Tibial nerve (tissue), 4 donors: ENCODE results near the gene DMWD. TPM values are rescaled to one million over a fixed set of nuclear protein-coding genes. Genes with fewer than 3 reads are reported as not detected.

ENCODE experiments used
- DNase-seq, 2 donors: peaks; one replicate each; pipeline ENCODE4 v3.0.0-alpha.2; 2019; ENCODE audit warnings: low spot score in 2 of 2
- H3K27ac ChIP-seq, 4 donors: fragments of 200-600 bp; sonication (generic) in 3 of 4; one replicate each; pipeline ENCODE4 v1.5.1; 2017 to 2019; ENCODE audit warnings: mild to moderate bottlenecking in 1 of 4
- H3K27me3 ChIP-seq, 2 donors: fragments of 200-600 bp; sonication (generic) in 1 of 2; one replicate each; pipeline versions ENCODE4 v1.5.1 to v1.6.0; 2017 to 2019
- H3K36me3 ChIP-seq, 3 donors: fragments of 200-600 bp; sonication (generic); one replicate each; pipeline ENCODE4 v1.5.1; 2018 to 2019
- H3K4me1 ChIP-seq, 4 donors: fragments of 200-600 bp; sonication (generic) in 3 of 4; one replicate each; pipeline ENCODE4 v1.5.1; 2017 to 2019
- H3K4me3 ChIP-seq, 4 donors: fragments of 200-600 bp; sonication (generic) in 3 of 4; one replicate each; pipeline ENCODE4 v1.5.1; 2017 to 2019; ENCODE audit warnings: mild to moderate bottlenecking in 1 of 4, moderate library complexity in 1 of 4
- H3K9me3 ChIP-seq, 4 donors: fragments of 200-600 bp; sonication (generic) in 3 of 4; one replicate each; pipeline ENCODE4 v1.5.1; 2017 to 2019
- CTCF ChIP-seq, 5 experiments: fragments of 200-600 bp in 3 of 5; fragments of 450-650 bp in 2 of 5; sonication (generic) in 3 of 5; IDR thresholded peaks; one replicate each; pipeline ENCODE4 v1.5.1; 2016 to 2019; ENCODE audit warnings: antibody characterized with exemption in 5 of 5, mild to moderate bottlenecking in 3 of 5, moderate library complexity in 2 of 5
- EP300 ChIP-seq, 2 donors: sonication (generic); formaldehyde crosslinking; IDR thresholded peaks; one replicate each; pipeline ENCODE4 v1.6.1; 2017; ENCODE audit warnings: antibody characterized with exemption in 2 of 2, mild to moderate bottlenecking in 1 of 2
- POLR2A ChIP-seq, 2 donors: fragments of 450-650 bp; IDR thresholded peaks; one replicate each; pipeline ENCODE4 v1.6.1; 2017; ENCODE audit warnings: antibody characterized with exemption in 2 of 2, mild to moderate bottlenecking in 2 of 2, moderate library complexity in 2 of 2
- WGBS, 2 donors: methylation state at CpG; one replicate each; pipeline ENCODE4 v1.1.5; 2018; 5-methylcytosine and 5-hydroxymethylcytosine counted together
- total RNA-seq, 4 donors: library from RNA; depleted of rRNA; stranded (reverse); fragments of >200 nt; gene quantifications; one replicate each; pipeline ENCODE4 v1.1.0, GENCODE V29; 2016

Gene DMWD
- total RNA-seq, 4 donors from 2014 or later = 28.4 to 75.0 (median 53.8) TPM

GRCh38 chr19:45794627-45795026, 2.0 kb upstream of the DMWD start:
- no peak for DNase-seq
- Histone ChIP-seq H3K36me3 (peaks cover 0 to 15% (median under 1%) of the 10 kb centered on the region in 3 donors), H3K4me1 (peaks cover 0 to 33% (median 18%) of the 10 kb centered on the region in 4 donors), H3K27ac (no peak overlapping the region), H3K4me3 (no peak overlapping the region), H3K27me3 (no peaks in the 10 kb centered on the region), H3K9me3 (no peaks in the 10 kb centered on the region)
- no peak for TF ChIP-seq POLR2A (IDR thresholded peaks at IDR 0.05)
- no peak for TF ChIP-seq CTCF (IDR thresholded peaks at IDR 0.05)
- 77 to 84% methylated on average over 2 of the region's 2 CpGs for WGBS, 2 donors

- 54 to 58% methylated on average over 6 of the region's 6 CpGs for WGBS, 2 donors
- Histone ChIP-seq H3K27me3 (no peaks in the 10 kb centered on the region), H3K9me3 (no peaks in the 10 kb centered on the region), H3K4me1 (peaks cover 0 to 28% (median 15%) of the 10 kb centered on the region in 4 donors), H3K36me3 (peaks cover 0 to 22% (median 8%) of the 10 kb centered on the region in 3 donors), H3K27ac (peak overlapping the region in 2 of 4 donors; percentile 80 to 83), H3K4me3 (no peak overlapping the region)
- DNase-seq = no peak
- no peak for TF ChIP-seq EP300 (IDR thresholded peaks at IDR 0.05)
- TF ChIP-seq CTCF (IDR thresholded peaks at IDR 0.05) = no peak
- TF ChIP-seq POLR2A (IDR thresholded peaks at IDR 0.05) = no peak
Measured at GRCh38 chr19:45793876-45794275, 1.2 kb upstream of the DMWD start.

- peak overlapping the region in 3 of 4 donors; percentile 17 to 83 (median 80) for H3K27ac ChIP-seq
Measured at GRCh38 chr19:45793178-45793564, 526 bp upstream of the DMWD start.

GRCh38 chr19:45791744-45792469, 738 bp downstream of the DMWD start:
- TF ChIP-seq CTCF (IDR thresholded peaks at IDR 0.05) (no peak), POLR2A (IDR thresholded peaks at IDR 0.05) (no peak), EP300 (IDR thresholded peaks at IDR 0.05) (no peak)

More at GRCh38 chr19:45793178-45793564, 526 bp upstream of the DMWD start:
- DNase-seq = no peak
- 40 to 44% methylated on average over 3 of the region's 3 CpGs for WGBS, 2 donors
- H3K4me3 ChIP-seq = peak overlapping the region in 1 of 4 donors; percentile 80
- H3K27me3 ChIP-seq = no peaks in the 10 kb centered on the region
- H3K9me3 ChIP-seq = no peaks in the 10 kb centered on the region
- H3K4me1 ChIP-seq = peaks cover 0 to 25% (median 15%) of the 10 kb centered on the region in 4 donors
- H3K36me3 ChIP-seq = peaks cover 0 to 29% (median 8%) of the 10 kb centered on the region in 3 donors
- TF ChIP-seq POLR2A (IDR thresholded peaks at IDR 0.05) (no peak), EP300 (IDR thresholded peaks at IDR 0.05) (no peak), CTCF (IDR thresholded peaks at IDR 0.05) (no peak)

GRCh38 chr19:45790942-45791341, 1.7 kb downstream of the DMWD start:
- no peak for DNase-seq
- peak overlapping the region in 1 of 4 donors; percentile 88 for H3K27ac ChIP-seq
- no peaks in the 10 kb centered on the region for H3K27me3 ChIP-seq
- WGBS, 2 donors = 73 to 83% methylated on average over 8 of the region's 8 CpGs
- TF ChIP-seq CTCF (IDR thresholded peaks at IDR 0.05) (no peak), POLR2A (IDR thresholded peaks at IDR 0.05) (no peak), EP300 (IDR thresholded peaks at IDR 0.05) (peak in 1 of 2 donors; percentile 7)
- peaks cover 0 to 25% (median 15%) of the 10 kb centered on the region in 4 donors for H3K4me1 ChIP-seq
- peak overlapping the region in 1 of 4 donors; percentile 80 for H3K4me3 ChIP-seq
- peaks cover 0 to 52% (median 8%) of the 10 kb centered on the region in 3 donors for H3K36me3 ChIP-seq
- H3K9me3 ChIP-seq = no peaks in the 10 kb centered on the region

More at GRCh38 chr19:45791744-45792469, 738 bp downstream of the DMWD start:
- DNase-seq = no peak
- H3K9me3 ChIP-seq = no peaks in the 10 kb centered on the region
- peak overlapping the region; percentile 38 to 88 (median 74) for H3K27ac ChIP-seq
- H3K27me3 ChIP-seq = no peaks in the 10 kb centered on the region
- peaks cover 0 to 42% (median 8%) of the 10 kb centered on the region in 3 donors for H3K36me3 ChIP-seq
- peaks cover 0 to 25% (median 15%) of the 10 kb centered on the region in 4 donors for H3K4me1 ChIP-seq
- WGBS, 2 donors = 8 to 11% methylated on average over 14 to 18 of the region's 31 CpGs
- peak overlapping the region; percentile 41 to 80 (median 62) for H3K4me3 ChIP-seq
